ENCODE data around the gene ASB16.
A peak's percentile ranks its signal among the peaks of the same experiment; 100 is the strongest.

ASB16 gene

GRCh38 chr17:44190481-44190880 is 20.0 kb downstream of the ASB16 start:
- no peak for DNase-seq

DNA sequence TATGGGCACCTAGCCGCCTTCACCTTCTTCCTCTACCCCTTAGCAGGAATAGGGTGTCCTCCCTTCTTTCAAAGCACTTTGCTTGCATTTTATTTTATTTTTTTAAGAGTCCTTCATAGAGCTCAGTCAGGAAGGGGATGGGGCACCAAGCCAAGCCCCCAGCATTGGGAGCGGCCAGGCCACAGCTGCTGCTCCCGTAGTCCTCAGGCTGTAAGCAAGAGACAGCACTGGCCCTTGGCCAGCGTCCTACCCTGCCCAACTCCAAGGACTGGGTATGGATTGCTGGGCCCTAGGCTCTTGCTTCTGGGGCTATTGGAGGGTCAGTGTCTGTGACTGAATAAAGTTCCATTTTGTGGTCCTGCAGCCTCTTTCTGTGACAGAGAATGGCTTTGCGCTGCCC is 20.9 kb downstream of the ASB16 start:
- DNase-seq = no peak

DNA sequence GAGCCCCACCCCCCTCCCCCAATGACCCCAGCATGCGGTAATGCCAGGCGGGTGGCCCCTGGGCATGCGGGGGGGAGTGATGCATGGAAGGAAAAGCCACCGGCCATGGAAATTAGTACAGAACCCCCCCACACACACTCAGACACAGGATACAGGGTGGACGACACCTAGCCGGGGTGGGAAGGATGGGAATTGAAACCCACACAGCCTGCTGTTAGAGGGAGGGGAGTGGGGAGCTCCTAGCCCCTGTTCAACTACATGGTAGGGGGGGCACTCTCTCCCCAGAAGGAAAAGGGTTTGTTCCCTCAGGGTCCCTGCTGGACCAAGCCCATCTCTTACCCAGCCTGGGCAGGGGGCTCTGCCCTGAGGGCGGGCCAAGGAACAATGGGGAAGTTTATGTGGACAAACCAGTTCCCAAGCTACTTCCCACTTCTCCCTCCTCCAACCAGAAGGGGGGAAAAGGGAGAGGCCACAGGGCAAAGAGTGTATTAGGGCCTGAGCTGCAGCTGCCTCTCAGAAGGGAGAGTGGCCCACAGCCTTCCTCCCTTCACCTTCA is 21.5 kb downstream of the ASB16 start:
- no peak for DNase-seq

GRCh38 chr17:44192750-44193149 is 22.2 kb downstream of the ASB16 start:
- DNase-seq = no peak

- no peak for DNase-seq
Measured at GRCh38 chr17:44193326-44194084, 23.0 kb downstream of the ASB16 start.

DNA sequence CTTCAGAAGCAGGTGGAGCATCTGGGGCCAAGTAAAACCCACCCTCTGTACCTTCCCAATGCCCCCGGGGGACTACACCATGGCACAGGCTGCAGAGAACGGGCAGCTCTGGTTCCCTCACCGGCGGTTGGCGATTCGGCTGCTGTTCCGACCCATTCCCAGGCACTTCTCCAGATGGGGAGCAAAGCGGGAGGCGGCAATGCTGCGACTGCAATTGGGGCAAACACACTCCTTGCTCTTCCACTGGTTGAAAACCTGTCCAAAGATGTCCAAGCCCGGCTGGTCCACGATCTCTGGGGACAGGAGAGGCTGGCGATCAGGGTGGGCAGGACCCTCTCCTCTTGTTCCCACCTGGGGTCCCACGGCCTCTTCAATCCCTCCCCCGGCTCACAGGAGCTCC is 26.6 kb downstream of the ASB16 start:
- no peak for DNase-seq

DNA sequence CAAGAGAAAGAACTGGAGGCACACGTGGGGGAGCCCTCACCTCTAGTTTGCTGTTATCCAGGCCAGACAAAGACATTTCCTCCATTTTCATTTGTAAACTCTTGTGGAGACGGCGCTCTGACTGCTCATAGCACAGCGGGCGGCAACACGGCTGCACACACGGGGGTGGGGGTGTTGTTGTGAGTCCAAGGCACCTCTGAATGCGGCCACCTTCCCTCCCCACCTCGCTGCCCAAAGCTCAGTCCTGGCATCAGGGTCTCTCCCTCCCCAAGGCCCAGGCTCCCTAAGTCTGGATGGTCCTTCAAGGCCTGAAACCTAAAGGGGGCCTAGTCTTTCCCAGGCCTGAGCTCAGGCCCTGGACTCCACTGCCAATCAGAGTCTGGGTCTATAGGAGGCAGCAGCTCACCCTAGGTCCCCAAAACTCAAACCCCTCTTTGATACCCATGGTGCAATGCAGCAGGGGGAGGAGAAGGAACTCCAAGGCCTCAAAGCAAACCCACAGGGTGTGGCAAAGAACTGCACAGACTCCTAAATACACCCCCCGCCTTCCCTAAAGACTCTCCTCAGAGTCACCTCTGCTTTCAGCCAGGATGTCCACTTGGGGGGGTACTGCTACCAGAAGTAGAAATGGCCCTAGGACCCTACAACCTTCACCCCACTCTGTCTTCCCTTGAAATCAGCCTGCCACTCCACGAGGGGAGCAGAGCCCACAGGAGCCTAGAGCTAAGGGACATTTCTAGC is 27.6 kb downstream of the ASB16 start:
- no peak for DNase-seq

- peak; percentile 14 for DNase-seq
Measured at GRCh38 chr17:44198721-44199552, 28.4 kb downstream of the ASB16 start.

DNA sequence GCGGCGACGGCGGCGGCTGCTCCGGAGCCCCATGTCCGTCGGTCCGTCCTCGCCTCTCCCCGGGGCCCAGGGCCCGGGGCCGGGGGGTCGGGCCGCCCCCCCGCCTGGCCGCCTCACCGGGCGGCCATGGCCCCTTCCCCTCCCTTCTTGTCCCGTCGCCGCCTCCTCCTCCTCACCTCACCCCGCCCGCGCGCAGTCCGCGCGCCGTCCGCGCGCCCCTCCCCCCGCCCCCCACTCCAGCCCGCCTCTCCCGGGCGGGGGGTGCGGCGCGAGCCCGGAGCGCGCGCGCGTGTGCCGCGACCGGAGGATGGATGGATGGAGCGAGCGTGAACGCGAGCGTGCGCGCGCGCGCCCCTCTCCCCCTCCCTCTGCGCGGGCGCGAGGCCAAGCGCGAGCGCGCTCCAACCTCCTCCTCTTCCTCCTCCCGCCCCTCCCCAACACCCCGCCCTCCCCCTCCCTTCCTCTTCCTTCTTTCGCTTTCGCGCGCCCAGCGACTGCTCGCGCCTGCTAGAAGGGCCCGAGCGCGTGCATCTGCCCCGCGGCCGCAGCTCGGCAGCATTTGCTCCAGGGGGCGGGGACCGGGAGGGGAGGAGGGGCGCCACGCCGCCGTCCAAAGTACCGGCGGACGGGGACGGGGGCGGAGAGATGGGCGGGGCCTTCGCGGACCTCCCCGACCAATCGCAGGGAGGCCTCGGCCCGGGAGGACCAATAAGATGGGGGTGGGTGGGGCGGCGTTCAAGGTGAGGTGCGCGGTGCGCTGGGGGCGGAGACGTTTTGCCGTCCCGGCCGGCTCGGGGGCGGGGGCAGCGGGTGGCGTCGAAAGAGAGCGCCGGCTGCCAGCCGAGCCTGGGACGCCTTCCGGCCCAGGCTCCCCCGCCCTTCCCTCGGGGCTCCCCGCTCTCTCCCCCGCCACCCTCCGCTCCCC is 29.3 kb downstream of the ASB16 start, which contains the start of gene ATXN7L3:
TSS of gene ATXN7L3 (minus strand) at position 332 of the 925 bp plus-strand sequence. CDS start 1,814 bp downstream, outside the sequence.
- peak; percentile 96 for DNase-seq

DNA sequence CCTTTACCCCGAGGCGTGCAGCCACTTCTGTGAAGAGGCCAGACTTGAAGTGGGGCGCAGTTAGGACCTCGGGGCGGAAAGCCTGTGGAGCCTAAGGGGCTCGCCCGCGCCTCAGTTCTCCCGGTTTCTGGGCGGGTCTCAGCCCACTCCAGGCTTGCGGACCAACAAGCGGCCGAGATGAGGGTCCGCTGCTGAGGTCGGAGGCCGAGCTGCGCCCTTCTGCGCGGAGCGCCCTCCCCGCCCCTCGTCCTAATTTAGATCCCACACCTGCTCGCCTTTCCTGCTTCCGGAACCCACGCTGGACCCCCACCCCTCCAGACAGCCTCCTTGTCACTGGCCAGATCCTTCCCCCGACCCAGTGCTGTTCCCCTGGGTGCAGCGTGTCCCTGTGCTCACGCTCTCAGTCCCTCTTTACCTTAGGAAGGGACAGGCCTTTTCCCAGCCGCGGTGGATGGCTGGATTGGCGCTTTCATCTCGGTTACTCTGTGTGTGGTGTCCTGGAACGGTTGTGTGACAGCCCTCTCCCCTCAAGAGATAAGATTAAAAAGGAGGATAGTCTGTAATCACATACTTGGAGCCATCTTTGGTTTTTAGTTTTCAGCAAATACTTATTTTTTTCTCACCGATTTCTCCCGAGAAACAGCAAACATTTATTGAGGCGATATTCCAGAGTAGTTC is 30.1 kb downstream of the ASB16 start:
- DNase-seq = no peak

DNA sequence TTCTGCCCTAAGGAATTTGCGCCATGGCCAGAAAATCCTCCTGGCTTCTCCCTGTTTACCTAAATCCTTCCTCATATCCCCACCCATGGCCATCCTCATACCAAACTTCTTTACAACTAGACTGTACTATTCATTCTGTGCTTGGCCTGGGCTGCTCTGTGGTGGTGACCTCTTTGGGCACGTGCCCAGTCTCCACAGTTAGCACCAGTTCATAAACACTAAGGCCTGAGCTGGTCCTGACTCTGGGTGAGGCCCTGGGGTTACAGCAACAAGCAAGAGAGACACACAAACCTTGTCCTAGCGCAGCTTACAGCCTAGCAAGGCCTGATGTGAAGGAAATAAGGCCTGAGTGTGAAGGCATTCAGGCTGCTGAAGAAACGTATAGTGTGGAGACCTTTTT is 32.3 kb downstream of the ASB16 start:
- DNase-seq = no peak

DNA sequence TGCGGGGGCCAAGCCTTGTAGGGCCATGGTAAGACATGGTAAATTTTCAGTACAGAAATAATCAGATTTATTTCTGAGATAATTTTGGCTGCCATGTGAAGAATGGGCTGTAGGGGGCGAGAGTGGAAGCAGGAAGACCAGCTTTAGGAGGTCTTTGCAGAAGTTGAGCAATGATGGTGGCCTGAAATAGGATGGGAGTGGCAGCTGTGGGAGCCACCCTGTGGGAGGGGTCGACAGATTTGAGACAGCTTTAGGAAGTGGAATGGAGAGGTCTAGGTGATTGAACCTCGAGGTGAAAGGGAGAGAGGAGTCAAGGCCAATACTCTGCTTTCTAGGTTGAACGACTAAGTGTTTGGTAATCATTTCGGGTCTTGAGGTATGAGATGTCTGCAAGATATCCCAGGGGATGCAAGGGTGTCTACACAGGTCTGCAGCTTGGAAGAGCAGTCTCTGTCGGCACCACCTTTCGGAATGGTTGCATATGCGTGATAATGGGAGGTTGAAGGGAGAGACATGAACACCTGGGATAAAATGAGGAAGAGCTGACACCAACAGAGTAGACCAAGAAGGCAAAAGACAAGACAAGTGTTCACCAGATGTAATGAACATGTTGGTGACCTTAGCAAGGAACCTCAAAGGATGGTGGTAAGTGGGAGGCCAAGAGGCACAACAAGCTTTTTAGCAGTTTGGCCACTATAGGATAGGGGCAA is 33.4 kb downstream of the ASB16 start:
- peak; percentile 29 for DNase-seq

DNA sequence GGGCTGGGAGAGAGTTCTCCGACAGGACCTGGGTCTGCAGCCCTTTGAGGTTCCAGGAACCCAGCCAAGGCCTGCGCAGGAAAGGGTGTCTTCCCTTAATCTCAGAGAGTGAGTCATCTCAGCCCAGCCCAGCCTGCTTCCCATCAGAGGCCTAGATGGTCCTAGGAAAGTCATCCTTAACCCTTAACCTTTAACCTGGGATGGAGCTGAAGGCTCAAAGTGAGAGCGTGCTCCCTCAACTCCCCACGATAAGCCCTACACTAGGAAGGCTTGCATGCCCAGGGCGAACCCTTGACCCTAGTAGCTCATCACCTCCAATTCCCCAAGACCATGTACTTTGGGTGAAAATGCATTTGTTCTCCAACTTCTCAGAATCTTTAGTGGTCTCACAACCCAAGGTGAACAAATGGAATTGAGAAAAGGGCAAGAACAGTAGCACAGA is 34.0 kb downstream of the ASB16 start:
- DNase-seq = no peak

GRCh38 chr17:44205962-44206824 is 35.7 kb downstream of the ASB16 start:
- DNase-seq = no peak

- DNase-seq = no peak
Measured at GRCh38 chr17:44206825-44207155, 36.3 kb downstream of the ASB16 start.

DNA sequence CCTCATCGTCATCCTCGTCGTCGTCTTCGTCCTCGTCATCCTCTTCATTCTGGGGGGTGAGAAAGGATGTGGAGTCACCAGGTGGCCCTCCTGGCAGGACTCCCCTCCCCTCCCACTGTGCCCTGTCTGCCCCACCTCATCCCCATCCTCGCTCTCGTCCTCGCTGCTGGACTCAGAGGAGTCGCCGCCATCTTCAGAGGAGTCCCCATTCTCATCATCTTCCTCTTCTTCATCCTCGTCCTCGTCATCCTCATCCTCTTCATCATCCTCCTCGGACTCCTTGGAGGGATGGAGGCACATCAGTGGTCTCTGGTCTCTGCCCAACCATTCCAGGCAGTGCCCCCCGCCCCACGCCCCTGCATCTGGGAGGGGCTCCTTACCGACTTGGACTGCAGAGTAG is 36.8 kb downstream of the ASB16 start:
- no peak for DNase-seq

DNA sequence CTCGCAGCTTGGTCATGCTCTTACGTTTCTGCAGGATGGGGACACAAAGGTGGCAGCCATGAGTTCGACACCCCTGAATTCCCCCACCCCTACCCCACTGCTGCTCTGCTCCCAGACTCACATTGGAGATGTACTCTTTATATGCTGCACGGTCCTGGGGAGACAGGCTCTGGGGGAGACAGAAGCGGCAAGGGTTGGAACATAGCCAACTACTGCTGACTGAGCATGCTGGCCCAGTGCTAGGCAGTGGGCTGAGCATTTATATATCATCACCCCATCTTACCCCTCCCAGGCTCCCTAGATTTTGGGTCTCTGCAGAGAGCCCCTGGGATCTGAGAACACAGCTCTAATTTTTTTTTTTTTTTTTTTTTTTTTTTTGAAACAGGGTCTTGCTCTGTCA is 37.2 kb downstream of the ASB16 start:
- no peak for DNase-seq

GRCh38 chr17:44209786-44210341 is 39.4 kb downstream of the ASB16 start:
- DNase-seq = no peak
